SK-N-MC (cell line): ENCODE measurements around the gene OLFML3.

Experiments used
- EZH2 ChIP-seq: fragments of 200-600 bp; sonication (generic); IDR thresholded peaks from one replicate; pipeline ENCODE4 v1.6.1; 2017; ENCODE audit warnings: antibody characterized with exemption
- FOXP2 ChIP-seq: optimal IDR thresholded peaks from 2 replicates; pipeline ENCODE3; 2011; ENCODE audit warnings: mild to moderate bottlenecking, moderate library complexity; ENCODE audit not compliant: insufficient read depth; ENCODE audit errors: extremely low read length, control extremely low read depth
- POLR2AphosphoS5 ChIP-seq: IDR thresholded peaks from 2 replicates; pipeline ENCODE4 v1.6.1; 2012; ENCODE audit warnings: mild to moderate bottlenecking, low read depth, low read length, borderline replicate concordance

GRCh38 chr1:113945329-113945728 is 33.9 kb upstream of the OLFML3 start:
- TF ChIP-seq EZH2 (no peak), POLR2AphosphoS5 (no peak), FOXP2 (no peak)
